GM19099 (cell line): Measurements from ENCODE around the gene P2RX6.

ENCODE experiments used
- POLR2A ChIP-seq: IDR thresholded peaks from 3 replicates; pipeline ENCODE4 v1.6.1; 2011; ENCODE audit warnings: low read depth; ENCODE audit not compliant: insufficient read length; ENCODE audit errors: extremely low read depth

Gene P2RX6

GRCh38 chr22:21029486-21030025 lies 14.6 kb downstream of the P2RX6 start:
- no peak for TF ChIP-seq POLR2A

DNA sequence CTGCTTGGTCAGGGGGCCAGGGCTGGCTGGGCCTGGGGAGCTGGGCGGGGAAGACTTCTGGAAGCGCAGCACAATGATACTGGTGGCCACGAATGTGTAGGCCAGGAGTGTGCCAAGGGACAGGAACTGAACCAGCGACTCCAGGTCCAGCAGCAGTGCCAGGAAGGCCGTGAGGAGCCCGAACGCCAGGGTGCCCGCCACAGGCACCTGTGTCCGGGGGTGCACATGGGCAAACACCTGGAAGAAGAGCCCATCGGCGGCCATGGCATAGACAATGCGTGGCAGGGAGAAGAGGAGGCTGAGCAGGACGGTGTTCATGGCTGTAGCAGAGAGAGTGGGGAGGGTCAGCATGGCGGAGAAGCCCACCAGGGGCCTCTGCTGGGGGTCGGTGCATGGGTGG lies 15.1 kb downstream of the P2RX6 start:
- no peak for TF ChIP-seq POLR2A

DNA sequence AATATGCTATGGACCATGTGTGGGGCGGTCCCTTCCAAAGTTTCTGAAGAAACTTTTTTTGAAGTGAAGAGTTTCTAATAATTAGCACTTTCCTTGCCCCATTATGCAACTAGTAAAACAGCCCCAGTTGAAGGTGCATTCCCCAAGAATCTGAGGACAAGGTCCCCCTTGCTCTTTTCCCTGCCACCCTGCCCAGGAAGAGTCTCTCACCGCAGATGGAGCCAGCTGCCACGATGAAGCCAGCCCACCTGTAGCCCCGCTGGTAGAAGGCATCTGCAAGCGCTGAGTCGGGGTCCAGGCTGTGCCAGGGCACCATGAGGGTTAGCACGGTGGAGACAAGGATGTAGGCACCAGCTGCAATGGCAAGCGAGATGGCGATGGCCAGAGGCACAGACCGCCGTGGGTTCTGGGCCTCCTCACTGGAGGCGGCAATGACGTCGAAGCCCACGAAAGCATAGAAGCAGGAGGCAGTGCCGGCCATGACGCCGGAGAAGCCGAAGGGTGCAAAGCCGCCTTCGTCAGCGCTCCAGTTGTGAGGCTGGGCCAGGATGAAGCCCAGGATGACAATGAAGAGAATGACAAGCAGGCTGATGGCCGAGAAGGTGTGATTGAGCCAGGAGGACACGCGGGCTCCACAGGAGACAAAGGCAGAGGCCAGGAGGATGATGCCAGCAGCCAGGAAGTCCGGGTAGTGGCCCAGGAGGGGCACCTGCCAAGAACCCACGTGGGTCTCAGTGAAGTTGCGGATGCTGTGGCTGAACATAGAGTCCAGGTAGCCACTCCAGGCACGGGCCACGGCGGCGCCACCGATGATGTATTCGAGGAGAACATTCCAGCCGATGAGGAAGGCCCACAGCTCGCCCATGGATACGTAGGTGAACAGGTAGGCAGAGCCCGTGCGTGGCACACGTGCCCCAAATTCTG lies 15.9 kb downstream of the P2RX6 start:
- TF ChIP-seq POLR2A = no peak

DNA sequence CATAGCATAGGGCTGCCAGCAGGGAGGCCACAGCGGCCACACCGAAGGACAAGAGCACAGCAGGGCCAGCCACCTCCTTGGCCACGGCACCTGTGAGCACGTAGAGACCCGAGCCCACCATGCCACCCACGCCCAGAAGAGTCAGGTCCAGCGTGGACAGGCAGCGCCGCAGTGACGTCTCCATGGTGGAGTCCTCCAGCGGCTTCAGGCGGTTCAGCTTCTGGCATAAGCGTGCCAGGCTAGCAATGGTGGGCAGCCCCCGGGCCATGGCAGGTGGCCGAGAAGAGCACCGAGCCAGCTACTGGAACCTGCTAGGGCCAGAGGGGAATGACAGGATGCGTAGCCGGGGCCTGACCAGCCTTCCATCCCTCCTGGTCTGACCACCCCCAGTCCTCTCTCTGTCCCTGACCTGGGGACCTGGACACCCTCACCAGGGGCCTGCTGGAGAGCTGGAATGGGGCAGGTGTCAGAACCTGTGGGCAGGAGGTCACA lies 16.6 kb downstream of the P2RX6 start:
- no peak for TF ChIP-seq POLR2A

- TF ChIP-seq POLR2A = no peak
Measured at GRCh38 chr22:21032037-21032867, 17.3 kb downstream of the P2RX6 start, which contains the start of gene SLC7A4. TSS of gene SLC7A4 (minus strand) at chr22:21032561. CDS start at chr22:21031812, 749 bp downstream.

- TF ChIP-seq POLR2A = no peak
Measured at GRCh38 chr22:21032868-21033688, 18.1 kb downstream of the P2RX6 start.

DNA sequence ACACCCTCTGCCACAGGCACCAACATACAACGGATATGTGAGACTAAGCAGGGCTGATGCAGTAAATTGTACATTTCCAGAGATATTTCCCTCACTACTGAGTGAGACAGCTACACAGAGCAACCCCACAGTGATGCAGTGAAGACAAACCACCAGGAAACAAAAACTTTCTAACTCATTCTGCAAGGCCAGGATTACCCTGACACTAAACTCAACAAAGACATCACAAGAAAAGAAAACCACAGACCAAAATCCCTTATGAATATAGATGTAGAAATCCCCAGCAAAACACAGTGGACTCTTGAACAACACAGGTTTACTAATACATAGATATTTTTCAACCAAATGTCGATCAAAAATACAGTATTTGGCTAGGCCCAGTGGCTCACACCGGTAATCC lies 18.9 kb downstream of the P2RX6 start:
- TF ChIP-seq POLR2A = no peak

- TF ChIP-seq POLR2A = no peak
Measured at GRCh38 chr22:21034989-21035388, 20.0 kb downstream of the P2RX6 start.

GRCh38 chr22:21038405-21038804 lies 23.4 kb downstream of the P2RX6 start:
- TF ChIP-seq POLR2A = no peak

- no peak for TF ChIP-seq POLR2A
Measured at GRCh38 chr22:21041937-21042336, 27.0 kb downstream of the P2RX6 start.

GRCh38 chr22:21042978-21043859 lies 28.3 kb downstream of the P2RX6 start:
- TF ChIP-seq POLR2A = no peak

GRCh38 chr22:21043860-21044535 lies 29.0 kb downstream of the P2RX6 start:
- TF ChIP-seq POLR2A = no peak
